ENCODE data around the gene TRPC1. TPM values are rescaled to one million over a fixed set of nuclear protein-coding genes. Genes with fewer than 3 reads are reported as not detected.
"Not testable (repeated sequence)": the region's sequence is repeated elsewhere in the genome, so short reads cannot be mapped to it uniquely, and the experiment has no call there.

TRPC1 gene
- total RNA-seq = 0.43 TPM

- ATAC-seq (peak; percentile 93), DNase-seq (ENCODE audit: low spot score) (peak; percentile 60)
These were observed at the start of gene TRPC1 for GRCh38 chr3:142723968-142724681. Gene TRPC1, plus strand, starts transcription at chr3:142724034. Its CDS starts 526 bp downstream, at chr3:142724560.

- ATAC-seq (no peak), DNase-seq (ENCODE audit: low spot score) (no peak)
These were observed 47.7 kb upstream of the TRPC1 start for GRCh38 chr3:142676151-142676550.

- DNase-seq (ENCODE audit: low spot score) (no peak), ATAC-seq (peak; percentile 95)
These were observed 43.1 kb upstream of the TRPC1 start for GRCh38 chr3:142680710-142681109.

GRCh38 chr3:142690613-142691012 lies 33.2 kb upstream of the TRPC1 start:
- no peak for ATAC-seq
- no peak for DNase-seq (ENCODE audit: low spot score)

- no peak for ATAC-seq
- DNase-seq (ENCODE audit: low spot score) = no peak
These were observed 32.3 kb upstream of the TRPC1 start for GRCh38 chr3:142691527-142691926.

GRCh38 chr3:142693136-142693853 lies 30.5 kb upstream of the TRPC1 start:
- DNase-seq (ENCODE audit: low spot score) (no peak), ATAC-seq (no peak)

GRCh38 chr3:142694225-142694624 lies 29.6 kb upstream of the TRPC1 start:
- DNase-seq (ENCODE audit: low spot score) (no peak), ATAC-seq (no peak)

- no peak for DNase-seq (ENCODE audit: low spot score)
- no peak for ATAC-seq
These were observed 18.6 kb upstream of the TRPC1 start for GRCh38 chr3:142705198-142705597.

GRCh38 chr3:142706321-142707127 lies 17.3 kb upstream of the TRPC1 start:
- DNase-seq (ENCODE audit: low spot score) = no peak
- ATAC-seq = no peak

- no peak for ATAC-seq
- DNase-seq (ENCODE audit: low spot score) = no peak
These were observed 14.6 kb upstream of the TRPC1 start for GRCh38 chr3:142709207-142709606.

GRCh38 chr3:142714882-142715281 lies 9.0 kb upstream of the TRPC1 start:
- DNase-seq (ENCODE audit: low spot score); ATAC-seq: not testable (repeated sequence)

- no peak for ATAC-seq
These were observed 7.7 kb upstream of the TRPC1 start for GRCh38 chr3:142716102-142716501.

GRCh38 chr3:142723665-142723967 lies 218 bp upstream of the TRPC1 start:
- no peak for DNase-seq (ENCODE audit: low spot score)
- ATAC-seq = no peak

More at GRCh38 chr3:142716102-142716501, 7.7 kb upstream of the TRPC1 start:
- DNase-seq (ENCODE audit: low spot score) = no peak

GRCh38 chr3:142724682-142725356 lies 985 bp downstream of the TRPC1 start:
- DNase-seq (ENCODE audit: low spot score) (no peak), ATAC-seq (peak; percentile 35)

- ATAC-seq = no peak
- no peak for DNase-seq (ENCODE audit: low spot score)
These were observed 1.5 kb downstream of the TRPC1 start for GRCh38 chr3:142725357-142725739.

GRCh38 chr3:142726017-142726416 lies 2.2 kb downstream of the TRPC1 start:
- ATAC-seq (no peak), DNase-seq (ENCODE audit: low spot score) (no peak)

GRCh38 chr3:142732066-142732465 lies 8.2 kb downstream of the TRPC1 start:
- ATAC-seq = no peak
- no peak for DNase-seq (ENCODE audit: low spot score)

- DNase-seq (ENCODE audit: low spot score) (no peak), ATAC-seq (no peak)
These were observed 11.0 kb downstream of the TRPC1 start for GRCh38 chr3:142734834-142735233.

GRCh38 chr3:142735462-142735861 lies 11.6 kb downstream of the TRPC1 start:
- DNase-seq (ENCODE audit: low spot score) (no peak), ATAC-seq (no peak)

GRCh38 chr3:142738396-142738795 lies 14.6 kb downstream of the TRPC1 start:
- ATAC-seq (no peak), DNase-seq (ENCODE audit: low spot score) (no peak)

GRCh38 chr3:142746646-142747045 lies 22.8 kb downstream of the TRPC1 start:
- DNase-seq (ENCODE audit: low spot score) (no peak), ATAC-seq (no peak)
